Stimulated activated CD8-positive, alpha-beta memory T cell treated with anti-CD3 and anti-CD28 coated beads, Interleukin-12 subunit alpha, Interleukin-12 subunit beta, amount 100 ng/mL, for 1 hour (primary cell): ENCODE data around the gene SCIMP.
"Not testable (repeated sequence)": the region's sequence is repeated elsewhere in the genome, so short reads cannot be mapped to it uniquely, and the experiment has no call there.

Experiments used
- DNase-seq: peaks from one replicate; pipeline ENCODE4 v3.0.0-alpha.2; 2020; ENCODE audit warnings: low read depth

The SCIMP gene

DNA sequence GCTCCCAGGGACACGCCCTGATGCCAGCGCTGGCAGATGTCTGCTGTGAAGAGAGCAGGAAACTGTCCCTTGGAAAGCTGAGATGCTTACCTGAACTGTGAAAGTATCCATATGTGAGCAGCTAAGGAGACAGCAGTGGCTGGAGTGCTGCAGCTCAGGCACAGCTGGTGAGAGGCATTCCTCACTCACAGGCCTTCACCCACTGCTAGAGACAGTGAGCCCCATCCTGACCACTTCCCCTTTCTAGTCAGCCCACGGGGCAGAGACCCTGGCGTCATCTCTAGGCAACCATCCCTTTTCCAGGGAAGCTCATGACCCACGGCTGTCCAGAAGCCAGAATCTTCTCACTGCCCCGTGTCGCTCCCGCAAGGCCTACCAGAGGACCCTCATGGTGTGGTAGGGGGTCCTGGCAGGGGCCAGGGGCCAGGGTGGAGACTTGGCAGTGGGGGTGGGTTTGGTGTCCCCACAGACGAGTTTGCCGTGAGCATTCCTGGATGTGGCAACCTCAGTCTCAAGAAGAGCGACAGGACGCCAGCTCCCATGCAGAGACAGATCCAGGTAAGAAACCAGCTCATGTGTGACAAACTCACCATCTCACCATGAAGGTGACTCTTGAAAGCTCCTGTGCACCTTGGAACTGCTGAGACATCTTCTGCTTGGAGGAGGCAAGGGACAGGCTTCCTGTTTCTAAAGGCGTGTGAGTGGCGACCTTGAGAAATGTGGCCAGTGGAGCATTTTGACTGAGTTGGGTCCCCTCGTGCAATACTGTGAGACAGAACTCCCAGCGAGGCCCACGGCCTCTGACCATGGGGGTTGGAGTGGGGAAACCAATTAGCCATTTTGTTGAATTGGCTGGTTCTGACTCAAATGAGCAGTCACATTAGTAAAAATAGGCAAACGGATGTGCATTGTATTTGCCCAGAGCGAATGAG lies at the start of gene SCIMP:
Gene SCIMP (minus strand): TSS at position 216 of the 932 bp plus-strand sequence. CDS start 105 bp downstream, at position 111.
- DNase-seq: no peak

- DNase-seq: no peak
These were observed 49.1 kb upstream of the SCIMP start for GRCh38 chr17:5283571-5284315.

DNA sequence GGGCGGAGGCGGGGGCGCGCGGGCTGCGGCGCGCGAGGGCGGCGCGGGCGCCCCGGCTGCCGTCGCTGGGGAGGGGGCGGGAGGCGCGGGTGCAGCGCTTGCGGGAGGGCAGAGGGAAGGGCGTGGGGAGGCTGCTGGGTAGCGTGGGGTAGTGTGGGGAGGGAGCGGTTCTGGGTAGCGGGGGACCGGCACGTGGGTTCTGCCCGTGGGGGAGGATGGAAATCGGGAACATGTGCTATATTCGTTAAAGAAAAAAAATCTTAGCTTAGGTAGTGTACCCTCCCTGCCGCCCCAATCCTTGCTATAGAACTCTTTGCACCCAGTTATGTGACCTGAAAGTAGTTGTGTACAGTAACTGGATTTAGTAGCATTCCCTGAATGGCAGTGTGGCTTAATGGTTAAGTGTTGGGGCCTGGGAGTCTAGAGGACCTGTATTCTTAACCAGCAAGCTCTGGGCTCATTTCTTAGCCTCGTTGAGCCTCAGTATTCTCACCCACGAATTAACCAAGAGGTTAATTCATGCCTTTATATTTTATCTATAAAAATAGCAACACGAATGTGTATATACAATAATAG lies 48.1 kb upstream of the SCIMP start:
- DNase-seq: peak; percentile 15

DNA sequence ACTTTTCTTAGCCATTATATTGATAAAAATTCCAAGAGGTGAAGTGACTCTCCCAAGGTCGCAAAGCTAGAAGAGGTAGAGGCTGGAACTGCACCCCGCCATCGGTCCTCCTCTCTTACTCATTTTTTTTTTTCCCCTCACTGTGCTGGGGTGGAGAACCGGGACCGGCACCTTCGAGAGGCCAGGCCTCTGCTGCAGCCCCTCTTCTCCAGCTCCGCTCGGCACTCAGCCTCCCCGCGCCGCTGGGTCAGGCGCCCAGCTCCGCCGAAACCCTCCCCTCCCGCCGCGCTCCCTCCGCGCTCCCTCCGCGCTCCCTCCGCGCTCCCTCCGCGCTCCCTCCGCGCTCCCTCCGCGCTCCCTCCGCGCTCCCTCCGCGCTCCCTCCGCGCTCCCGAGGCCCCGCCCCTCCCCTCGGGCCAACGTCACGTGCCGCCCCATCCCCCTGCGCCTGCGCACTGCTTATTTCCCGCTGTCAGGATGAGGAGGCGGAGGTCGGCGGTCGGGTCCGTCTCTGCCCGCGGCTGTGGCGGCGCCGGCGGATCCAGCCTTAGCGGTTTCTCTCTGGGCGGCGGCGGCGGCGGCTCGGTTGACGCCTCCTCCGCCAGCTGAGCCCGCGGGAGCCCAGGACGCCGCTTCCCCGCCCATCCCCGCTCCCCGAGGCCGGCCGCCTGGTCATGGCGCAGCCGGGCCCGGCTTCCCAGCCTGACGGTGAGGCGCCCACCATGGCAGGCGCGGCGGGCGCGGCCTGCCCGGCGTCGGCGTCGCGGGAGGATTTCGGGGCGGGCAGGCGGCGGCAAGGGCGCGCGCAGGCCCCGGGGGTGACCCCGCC lies 47.4 kb upstream of the SCIMP start, which contains the start of gene RABEP1:
Gene RABEP1 (plus strand): TSS at position 471 of the 828 bp plus-strand sequence. CDS start 203 bp downstream, at position 674.
- peak; percentile 89 for DNase-seq

GRCh38 chr17:5272322-5272721 lies 37.7 kb upstream of the SCIMP start:
- DNase-seq: no peak

DNA sequence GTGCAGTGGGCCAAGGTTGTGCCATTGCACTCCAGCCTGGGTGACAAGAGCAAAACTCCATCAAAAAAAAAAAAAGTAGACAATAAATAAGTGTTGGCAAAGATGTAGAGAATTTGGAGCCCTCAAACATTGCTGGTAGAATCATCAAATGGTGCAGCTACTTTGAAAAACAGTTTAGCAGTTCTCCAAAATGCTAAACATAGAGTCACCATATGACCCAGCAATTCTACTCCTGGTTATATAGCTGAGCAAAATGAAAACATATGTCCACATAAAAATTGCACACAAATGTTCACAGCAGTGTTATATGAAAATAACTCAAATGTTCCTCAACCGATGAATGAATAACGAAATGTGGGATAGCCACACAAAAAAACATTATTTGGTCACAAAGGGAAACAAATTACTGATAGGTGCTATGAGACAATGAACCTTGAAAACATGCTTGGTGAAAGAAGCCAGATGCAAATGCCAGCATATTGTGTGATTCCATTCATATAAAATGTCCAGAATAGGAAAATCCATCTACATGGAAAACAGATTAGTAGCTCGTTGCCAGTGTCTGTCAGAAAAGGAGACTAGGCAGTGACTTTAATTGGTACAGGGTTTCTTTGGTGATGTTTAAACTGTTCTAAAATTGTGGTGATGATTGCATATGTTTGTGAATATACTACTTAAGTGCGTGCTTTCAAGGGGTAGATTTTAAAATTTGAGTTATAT lies 34.7 kb upstream of the SCIMP start:
- no peak for DNase-seq

- no peak for DNase-seq
These were observed 30.2 kb upstream of the SCIMP start for GRCh38 chr17:5264893-5265292.

DNA sequence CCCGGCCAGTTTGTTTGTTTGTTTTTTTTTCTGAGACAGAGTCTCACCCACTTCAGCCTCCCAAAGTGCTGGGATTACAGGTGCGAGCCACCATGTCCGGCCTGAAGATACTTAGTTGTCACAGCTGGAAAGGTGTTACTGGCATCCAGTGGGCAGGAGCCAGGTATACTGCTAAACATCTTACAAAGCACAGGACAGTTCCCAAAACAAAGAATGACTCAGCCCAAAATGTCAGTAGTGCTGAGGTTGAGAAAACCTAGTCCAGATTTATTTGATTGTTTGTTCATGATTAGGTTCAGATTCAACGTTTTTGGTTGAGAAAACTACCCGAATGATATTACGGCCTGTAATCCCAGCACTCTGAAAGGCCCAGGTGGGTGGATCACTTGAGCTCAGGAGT lies 28.8 kb upstream of the SCIMP start:
- DNase-seq: no peak

GRCh38 chr17:5262416-5262991 lies 27.8 kb upstream of the SCIMP start:
- no peak for DNase-seq

DNA sequence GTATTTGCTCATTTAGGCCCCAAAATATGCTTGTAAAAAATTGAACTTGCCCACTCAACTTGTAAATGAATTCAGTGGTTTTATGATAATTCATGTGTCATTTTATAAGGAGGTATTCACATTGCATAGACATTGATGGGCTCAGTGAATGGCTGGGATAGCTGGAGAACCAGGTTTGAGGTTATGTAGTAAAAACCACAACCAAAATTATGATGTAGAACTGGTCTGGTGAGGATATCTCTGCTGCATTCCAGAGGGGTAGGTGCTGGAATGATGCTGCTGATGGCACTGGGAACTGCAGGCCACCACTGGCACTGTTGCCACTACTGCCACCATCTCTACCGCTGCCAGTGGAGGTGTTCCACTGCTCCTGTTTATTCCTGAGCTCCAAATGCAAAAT lies 25.9 kb upstream of the SCIMP start:
- no peak for DNase-seq

DNA sequence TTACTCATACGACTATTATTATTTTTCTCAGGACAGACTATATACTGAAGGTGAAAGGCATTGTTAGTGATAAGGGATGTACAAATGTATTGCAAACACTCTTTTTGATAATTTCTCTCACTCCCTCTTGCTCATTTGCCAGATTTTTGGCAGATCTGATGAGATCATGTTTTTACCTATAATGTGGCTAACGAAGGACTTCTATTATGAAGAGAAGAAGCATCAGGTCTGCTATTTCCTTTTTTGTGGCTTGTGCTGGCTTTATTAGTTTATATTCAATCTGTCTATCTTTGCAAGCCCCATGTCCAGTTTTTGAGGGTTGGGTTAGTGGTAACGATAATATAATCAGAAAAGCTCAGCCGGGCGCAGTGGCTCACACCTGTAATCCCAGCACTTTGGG lies 22.5 kb upstream of the SCIMP start:
- DNase-seq: no peak

GRCh38 chr17:5254903-5255521 lies 20.4 kb upstream of the SCIMP start:
- DNase-seq: no peak

- DNase-seq: no peak
These were observed 19.8 kb upstream of the SCIMP start for GRCh38 chr17:5254414-5254813.

DNA sequence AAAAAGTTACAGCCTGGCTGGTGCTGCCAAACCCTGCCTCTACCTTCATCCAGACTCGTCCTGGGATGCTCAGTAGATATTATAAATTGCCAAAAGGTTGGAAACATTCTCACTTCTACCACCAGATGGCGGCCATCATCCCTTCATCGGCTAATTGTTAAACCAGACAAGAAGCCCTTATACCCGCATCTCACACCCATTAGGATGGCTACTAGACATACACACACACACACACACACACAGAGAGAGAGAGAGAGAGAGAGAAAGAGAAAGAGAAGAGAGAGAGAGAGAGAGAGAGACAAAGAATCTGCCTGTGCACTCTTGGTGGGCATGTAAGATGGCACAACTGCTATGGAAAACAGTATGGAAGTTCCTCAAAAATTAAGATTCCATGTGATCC lies 15.0 kb upstream of the SCIMP start:
- DNase-seq: peak; percentile 44

GRCh38 chr17:5248821-5249479 lies 14.3 kb upstream of the SCIMP start:
- no peak for DNase-seq

DNA sequence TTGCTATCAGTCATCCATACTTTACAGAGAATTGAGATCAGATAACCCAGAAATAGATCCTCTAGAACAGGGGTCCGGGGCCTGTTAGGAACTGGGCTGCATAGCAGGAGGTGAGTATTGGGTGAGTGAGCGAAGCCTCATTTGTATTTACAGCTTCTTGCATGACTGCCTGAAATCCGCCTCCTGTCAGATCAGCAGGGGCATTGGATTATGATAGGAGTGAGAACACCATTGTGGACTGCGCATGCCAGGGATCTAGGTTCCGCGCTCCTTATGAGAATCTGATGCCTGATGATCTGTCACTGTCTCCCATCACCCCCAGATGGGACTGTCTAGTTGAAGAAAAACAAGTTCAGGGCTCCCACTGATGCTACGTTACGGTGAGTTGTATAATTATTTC lies 13.0 kb upstream of the SCIMP start:
- no peak for DNase-seq

GRCh38 chr17:5241861-5242671 lies 7.4 kb upstream of the SCIMP start:
- DNase-seq: no peak

DNA sequence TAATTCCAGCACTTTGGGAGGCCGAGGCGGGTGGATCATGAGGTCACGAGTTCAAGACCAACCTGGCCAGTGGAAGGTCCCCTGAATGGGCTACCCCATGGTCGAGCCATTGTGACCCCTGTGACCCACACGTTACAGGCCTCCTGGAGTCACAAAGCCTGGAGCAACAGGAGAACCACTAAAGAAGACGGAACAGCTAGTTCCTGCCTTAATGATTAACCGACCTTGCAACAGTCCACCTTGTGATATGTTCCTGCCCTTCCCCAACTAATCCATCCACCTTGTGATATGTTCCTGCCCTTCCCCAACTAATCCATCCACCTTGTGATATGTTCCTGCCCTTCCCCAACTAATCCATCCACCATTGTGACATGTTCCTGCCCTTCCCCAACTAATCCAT lies 5.1 kb upstream of the SCIMP start:
- not testable (repeated sequence) for DNase-seq

DNA sequence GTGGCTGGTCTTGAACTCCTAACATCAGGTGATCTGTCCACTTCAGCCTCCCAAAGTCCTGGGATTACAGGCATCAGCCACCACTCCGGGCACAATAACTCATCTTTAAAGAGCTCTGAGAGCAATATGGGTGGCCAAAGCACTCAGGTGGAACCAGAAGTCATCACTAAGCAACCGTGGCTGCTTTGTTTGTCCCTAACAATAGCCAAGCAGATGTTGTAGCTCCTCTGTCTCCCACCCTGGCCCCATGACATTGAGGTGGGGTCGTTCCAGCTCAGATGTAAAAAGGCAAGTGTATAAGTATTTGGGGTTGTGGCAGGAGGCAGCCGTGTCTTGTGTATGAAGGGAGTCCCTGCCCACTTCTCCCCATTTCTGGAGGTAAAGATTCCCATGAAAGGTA lies 3.7 kb upstream of the SCIMP start:
- DNase-seq: no peak
